GM21423 (cell line): ENCODE measurements around the gene DPP6.

Experiments used
- ATAC-seq: cut with Tn5 transposase; IDR thresholded peaks from one replicate; pipeline ENCODE4 v1.9.1; 2021; ENCODE audit warnings: mild to moderate bottlenecking, moderate library complexity; ENCODE audit not compliant: unreplicated experiment

The DPP6 gene

GRCh38 chr7:154783281-154783909 is 731.2 kb downstream of the DPP6 start:
- ATAC-seq: no peak

- no peak for ATAC-seq
Measured at GRCh38 chr7:154785898-154786297, 733.7 kb downstream of the DPP6 start.

- no peak for ATAC-seq
Measured at GRCh38 chr7:154789404-154789803, 737.2 kb downstream of the DPP6 start.

GRCh38 chr7:154791611-154792010 is 739.4 kb downstream of the DPP6 start:
- no peak for ATAC-seq

DNA sequence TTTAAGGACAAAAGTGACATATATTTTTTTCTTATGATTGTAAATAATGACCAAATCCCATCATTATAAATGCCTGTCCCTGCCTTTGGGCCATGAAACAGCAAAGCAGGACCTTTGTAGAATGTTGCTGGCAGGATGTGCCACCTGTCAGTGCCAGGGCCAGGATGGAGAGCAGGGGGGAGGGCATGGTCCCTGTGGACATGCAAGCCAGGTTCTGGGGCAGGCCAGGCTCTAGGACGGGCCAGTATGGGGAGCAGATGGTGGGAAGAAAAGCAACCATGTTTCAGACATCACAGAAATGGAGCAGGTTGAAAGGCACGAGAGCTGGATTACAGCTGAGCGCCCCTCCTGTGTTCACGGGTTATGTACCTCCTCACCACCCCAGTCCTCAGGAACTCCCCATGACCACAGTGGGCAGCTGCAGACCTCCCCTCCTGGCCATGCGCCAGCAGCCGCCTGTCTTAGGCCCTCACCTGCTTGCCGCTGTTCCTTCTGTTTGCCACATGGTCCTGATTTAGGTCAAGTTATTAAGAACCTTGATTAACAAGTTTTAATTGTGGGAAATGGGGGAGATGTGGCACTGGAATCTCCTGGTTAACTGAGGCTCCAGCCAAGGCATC is 740.3 kb downstream of the DPP6 start:
- no peak for ATAC-seq

DNA sequence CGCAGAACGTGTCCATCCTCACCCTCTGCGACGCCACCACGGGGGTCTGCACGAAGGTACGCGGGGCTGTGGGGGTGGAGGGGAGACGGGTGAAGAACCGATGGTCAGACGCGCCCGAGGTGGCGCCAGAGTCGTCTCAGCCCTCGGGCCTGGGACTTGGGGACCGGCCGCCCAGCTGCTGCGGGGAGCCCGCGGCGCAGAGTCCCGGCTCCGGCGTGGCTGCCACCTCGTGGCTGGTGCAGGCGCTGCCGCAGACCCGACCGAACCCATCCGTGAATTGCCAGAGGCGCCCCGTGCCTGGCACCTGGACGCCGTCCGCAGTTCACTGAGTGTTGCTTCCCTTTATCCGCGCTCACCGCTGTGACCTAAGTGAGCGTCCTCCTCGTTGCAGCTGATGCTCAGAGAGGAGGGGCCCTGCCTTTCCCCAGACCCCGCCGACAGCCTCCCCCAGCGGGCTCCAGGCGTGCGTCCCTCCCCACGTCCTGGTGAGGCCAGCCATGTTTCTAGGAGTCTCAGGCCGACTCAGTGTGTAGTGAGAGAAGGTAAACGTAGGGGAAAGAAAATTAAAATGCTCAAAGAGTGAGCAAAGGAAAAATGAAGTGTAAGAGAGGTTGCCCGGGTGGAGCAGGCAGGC is 742.1 kb downstream of the DPP6 start:
- peak; percentile 70 for ATAC-seq

- ATAC-seq: no peak
Measured at GRCh38 chr7:154795014-154795413, 742.8 kb downstream of the DPP6 start.

DNA sequence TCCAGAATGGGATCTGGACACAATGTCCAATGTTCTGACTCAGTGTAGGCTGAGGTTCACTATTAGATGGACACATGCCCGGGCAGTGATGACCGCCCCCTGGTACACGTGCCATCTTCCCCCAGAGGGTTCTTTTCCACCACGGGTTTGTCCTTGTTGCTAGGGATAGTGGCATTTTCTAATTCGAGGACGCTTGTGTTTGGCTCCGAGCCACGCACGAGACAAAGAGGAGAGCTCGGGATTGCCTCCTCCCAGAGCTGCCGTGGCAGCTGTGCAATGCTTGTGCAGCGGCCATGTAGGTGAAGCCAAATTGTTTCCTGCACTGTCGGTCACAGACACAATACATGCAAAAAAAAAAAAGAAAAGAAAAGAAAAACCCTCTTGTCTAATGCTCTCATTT is 743.2 kb downstream of the DPP6 start:
- ATAC-seq: no peak

DNA sequence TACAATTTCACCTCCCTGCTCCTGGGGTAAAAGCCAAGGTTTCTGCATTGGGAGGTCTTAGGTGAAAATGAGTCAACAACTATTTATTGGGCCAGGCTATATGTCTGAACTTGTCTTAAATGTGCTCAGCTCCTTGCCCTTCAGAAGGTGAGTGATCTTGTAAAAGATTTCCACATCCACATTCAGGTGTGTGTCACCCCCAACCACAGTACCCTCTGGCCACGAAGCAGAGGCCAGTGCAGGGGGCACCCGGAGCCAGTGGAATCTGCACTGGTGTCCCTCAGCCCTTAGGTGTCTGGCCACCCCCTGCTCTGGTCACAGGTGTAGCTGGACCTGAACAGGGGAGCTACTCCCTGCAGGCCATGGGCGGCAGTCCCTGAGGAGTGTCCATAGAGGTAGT is 752.3 kb downstream of the DPP6 start:
- no peak for ATAC-seq

DNA sequence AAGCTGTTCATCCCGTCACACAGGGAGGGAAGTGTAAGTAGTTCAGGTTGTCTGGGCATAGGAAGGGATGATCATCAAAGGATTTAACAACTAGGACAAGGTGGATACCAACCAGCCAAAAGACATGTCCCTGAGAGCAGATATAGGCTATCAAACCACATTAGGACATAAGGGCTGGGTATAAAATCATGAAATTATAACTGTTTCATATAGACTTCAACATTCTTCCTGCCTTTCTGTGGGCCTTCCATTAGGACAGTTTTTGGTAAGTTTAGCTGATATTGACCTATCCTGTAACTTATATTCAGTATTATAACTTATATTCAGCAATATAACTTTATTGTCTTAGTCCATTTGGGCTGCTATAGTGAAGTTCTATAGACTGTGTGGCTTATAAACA is 759.8 kb downstream of the DPP6 start:
- ATAC-seq: no peak

DNA sequence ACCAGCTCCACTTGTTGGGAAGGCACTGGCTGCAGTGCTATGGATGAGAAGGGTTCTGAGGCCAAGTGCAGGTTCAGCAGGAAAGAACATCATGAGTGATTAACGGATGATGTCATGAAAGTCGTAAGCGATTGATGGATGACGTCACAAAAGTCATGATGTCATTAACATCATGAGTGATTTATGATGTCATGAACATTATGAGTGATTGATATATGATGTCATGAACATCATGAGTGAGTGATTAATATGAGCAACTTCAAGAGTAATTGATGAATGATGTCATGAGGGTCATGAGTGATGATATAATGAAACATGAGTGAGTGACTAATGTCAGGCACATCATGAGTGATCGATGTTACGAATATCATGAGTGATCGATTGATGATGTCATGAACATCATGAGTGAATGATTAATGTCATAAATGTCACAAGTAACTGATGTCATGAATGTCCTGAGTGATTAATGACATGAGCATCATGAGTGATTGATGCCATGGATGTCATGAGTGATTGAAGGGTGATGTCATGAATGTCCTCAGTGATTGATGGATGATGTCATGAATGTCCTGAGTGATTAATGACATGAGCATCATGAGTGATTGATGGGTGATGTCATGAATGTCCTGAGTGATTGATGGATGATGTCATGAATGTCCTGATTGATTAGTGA is 765.2 kb downstream of the DPP6 start:
- ATAC-seq: no peak

DNA sequence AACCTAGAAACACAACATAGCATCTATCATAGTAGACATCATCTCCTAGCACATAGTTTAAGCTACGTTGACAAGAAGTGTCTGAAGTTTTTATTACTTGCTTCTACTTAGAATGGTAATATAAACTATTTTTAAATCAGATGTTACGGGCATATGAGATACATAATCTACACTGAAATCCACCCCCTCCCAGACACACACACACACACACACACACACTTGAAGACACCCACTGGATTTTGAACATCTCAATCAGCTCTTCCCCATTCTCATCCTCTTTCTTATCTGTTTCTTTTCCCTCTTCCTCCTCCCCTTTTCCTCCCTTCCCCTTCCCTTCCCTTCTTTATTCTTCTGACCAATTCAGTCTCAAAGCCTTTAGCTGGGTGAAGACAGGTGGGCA is 774.8 kb downstream of the DPP6 start:
- no peak for ATAC-seq

GRCh38 chr7:154832557-154833138 is 780.5 kb downstream of the DPP6 start:
- no peak for ATAC-seq

GRCh38 chr7:154836021-154836448 is 783.8 kb downstream of the DPP6 start:
- no peak for ATAC-seq

DNA sequence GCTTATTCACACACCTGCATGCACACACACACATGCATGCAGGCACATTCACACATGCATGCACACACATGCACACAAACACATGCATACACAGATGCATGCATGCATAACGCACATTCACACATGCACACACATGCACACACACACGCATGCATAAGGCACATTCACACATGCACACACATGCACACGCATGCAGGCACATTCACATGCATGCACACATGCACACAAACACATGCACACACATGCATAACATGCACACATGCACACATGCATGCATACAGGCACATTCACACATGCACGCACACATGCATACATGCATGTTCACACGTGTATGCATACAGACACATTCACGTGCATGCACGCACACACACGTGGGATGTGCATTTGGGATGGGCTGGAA is 784.9 kb downstream of the DPP6 start:
- ATAC-seq: no peak

DNA sequence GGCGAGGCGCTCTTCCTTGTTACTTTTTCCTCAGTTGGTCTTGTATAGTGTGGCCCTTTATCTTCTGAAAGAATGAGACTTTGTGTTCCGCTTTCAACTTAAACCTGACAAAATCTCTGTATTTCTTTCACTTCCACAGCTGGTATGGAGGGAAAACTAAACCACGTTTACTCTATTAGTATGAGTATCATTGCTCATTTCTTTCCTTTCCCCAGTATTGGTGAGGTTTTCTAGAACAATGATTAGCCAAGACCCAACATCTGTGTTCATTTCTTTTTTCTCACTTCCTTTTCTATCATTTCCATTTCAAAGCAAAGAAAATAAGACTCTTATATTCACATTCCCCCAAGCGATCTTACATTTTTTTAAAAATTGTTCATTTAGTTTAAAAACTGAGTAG is 785.4 kb downstream of the DPP6 start:
- ATAC-seq: peak; percentile 99

GRCh38 chr7:154840086-154840485 is 787.9 kb downstream of the DPP6 start:
- ATAC-seq: no peak

GRCh38 chr7:154841731-154842331 is 789.6 kb downstream of the DPP6 start:
- no peak for ATAC-seq

- no peak for ATAC-seq
Measured at GRCh38 chr7:154842591-154842990, 790.4 kb downstream of the DPP6 start.

DNA sequence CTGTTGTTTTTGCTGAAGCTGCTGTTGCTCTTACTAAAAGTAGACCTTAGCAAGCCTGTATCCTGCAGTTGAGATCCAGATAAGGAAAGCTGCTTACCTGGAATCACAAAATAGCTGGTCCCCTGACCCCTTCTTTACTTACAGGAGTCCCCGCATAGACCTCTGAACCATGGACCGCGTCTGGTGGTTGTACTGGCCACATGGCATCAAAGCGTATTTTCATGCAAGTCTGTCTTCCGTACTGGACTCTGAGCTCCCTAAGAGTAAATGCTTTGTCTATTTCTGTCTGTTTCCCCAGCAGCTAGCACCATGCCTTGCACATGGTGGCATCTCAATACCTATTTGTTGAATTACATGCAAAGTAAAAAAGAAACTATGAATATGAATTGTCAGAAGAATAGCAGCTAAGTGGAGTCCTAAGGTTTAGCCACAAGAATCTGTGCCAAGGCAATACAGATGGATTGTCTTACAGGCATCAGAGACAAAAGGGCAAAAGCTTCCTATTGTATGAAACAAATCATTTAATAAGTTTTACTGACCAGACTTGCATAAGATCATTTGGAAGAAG is 791.6 kb downstream of the DPP6 start:
- ATAC-seq: no peak

DNA sequence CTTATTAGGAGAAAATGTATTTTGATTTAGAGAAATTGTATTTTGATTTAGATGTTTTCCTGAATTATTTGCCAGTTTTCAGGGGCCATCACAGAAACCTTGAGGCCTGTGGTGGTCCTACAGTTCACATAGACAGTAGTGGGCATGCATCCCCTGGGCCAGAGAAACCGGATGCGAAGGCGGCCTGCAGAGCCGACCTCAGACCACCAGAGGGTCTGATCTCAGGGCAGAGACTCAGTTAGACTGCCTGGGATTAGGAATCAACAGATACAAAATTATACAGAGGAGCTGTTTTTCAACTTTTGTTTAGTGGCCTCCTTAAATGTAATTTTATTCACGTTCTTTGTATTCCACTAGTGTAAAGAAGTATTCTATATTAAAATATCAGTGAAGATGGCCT is 792.3 kb downstream of the DPP6 start:
- no peak for ATAC-seq
